GM19099 (cell line): Measurements from ENCODE around the gene PPP1R2.

Source experiments
- POLR2A ChIP-seq: IDR thresholded peaks from 3 replicates; pipeline ENCODE4 v1.6.1; 2011; ENCODE audit warnings: low read depth; ENCODE audit not compliant: insufficient read length; ENCODE audit errors: extremely low read depth

Gene PPP1R2

GRCh38 chr3:195571361-195571760 is 28.2 kb upstream of the PPP1R2 start:
- no peak for TF ChIP-seq POLR2A

GRCh38 chr3:195570912-195571311 is 27.8 kb upstream of the PPP1R2 start:
- no peak for TF ChIP-seq POLR2A

GRCh38 chr3:195570344-195570743 is 27.2 kb upstream of the PPP1R2 start:
- TF ChIP-seq POLR2A, result no peak

GRCh38 chr3:195568630-195569029 is 25.5 kb upstream of the PPP1R2 start:
- no peak for TF ChIP-seq POLR2A

GRCh38 chr3:195566797-195567196 is 23.7 kb upstream of the PPP1R2 start:
- no peak for TF ChIP-seq POLR2A

GRCh38 chr3:195565716-195566115 is 22.6 kb upstream of the PPP1R2 start:
- no peak for TF ChIP-seq POLR2A

DNA sequence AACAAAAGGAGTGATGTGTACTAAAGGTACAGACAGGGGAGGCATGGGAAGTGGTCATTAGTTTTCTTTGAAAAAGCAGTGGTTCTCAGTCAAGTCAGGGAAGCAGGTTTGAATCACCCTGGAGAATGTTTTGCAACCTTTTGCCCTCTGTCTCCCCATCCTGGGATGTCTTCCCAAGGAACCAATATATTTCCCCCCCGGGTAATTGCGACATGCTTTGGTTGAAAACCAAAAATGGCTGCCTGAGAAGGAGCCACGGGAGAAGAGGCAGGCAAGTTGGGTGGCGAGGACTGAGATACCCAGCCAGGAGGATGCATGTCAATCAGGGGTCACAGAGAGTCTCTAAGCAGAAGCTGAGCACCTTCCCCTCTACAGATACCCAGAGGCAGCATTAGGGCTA is 20.2 kb upstream of the PPP1R2 start:
- TF ChIP-seq POLR2A, result no peak

DNA sequence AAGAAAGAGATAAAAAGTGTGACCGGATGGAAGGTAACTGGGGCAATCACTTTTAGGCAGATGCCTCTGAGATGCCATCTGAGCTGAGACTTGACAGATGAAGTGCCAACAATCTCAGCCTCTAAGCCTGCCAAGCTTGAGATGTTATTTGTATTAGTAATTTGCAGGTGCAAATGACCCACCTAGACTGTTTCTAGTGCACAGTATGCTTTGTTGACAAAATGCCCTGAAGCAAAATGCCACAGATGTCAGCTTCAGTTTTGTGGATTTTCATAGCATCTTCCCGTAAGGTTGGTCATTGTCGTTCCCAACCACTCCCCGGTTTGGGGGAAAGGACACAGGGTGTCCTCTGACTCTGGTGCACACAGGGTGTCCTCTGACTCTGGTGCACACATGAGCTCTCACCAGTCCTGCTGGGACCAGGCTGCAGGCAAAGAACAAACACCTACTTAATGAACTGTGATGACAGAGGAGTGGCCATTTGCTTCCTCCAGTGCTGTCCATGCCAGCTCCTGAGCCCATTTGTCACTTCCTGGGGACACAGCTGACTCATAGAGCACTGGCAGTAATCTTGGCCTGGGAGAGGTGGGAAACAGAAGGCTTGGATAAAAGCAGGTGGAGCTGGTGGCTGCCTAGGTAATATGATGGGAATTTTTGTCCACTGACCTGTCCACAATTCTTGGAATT is 16.7 kb upstream of the PPP1R2 start:
- no peak for TF ChIP-seq POLR2A

- no peak for TF ChIP-seq POLR2A
Observed at GRCh38 chr3:195558602-195559001, 15.5 kb upstream of the PPP1R2 start.

DNA sequence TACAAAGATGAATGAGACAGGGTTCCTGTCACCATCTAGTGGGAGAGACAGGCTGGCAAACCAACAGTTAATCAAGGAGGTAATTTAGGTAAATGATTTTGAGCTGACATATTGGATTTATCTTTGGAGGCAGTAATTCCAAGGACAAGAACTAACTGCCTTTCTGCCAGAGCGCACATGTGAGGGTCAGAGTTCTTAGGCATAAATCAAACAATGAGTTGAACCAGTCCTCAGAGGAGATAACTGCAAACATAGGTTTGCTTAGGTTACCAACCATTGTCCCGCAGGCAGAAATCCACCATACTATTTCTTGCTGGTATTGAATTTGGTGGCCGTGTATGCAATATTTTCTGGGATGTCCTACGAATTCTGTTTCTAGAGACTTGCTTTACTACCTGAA is 14.2 kb upstream of the PPP1R2 start:
- no peak for TF ChIP-seq POLR2A

GRCh38 chr3:195556390-195556789 is 13.3 kb upstream of the PPP1R2 start:
- no peak for TF ChIP-seq POLR2A

DNA sequence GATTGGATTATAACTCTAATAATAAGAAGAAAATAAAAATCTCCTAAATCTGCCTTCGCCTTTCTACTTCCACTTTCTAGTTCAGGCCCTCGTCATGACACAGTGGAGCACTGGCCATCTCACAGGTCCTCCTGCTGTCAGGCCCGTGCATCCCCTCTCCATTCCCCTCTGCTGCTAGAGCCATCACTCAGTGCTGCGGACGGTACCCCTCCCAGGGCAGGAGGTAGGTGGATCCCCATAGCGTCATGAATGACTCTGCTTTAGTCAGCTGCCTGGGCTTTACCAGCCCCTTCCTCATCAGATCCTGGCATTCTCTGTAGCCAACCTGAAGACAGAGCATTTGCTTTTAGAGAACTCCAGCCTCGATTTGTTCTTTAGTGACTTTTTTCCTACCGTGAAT is 12.0 kb upstream of the PPP1R2 start:
- TF ChIP-seq POLR2A, result no peak

DNA sequence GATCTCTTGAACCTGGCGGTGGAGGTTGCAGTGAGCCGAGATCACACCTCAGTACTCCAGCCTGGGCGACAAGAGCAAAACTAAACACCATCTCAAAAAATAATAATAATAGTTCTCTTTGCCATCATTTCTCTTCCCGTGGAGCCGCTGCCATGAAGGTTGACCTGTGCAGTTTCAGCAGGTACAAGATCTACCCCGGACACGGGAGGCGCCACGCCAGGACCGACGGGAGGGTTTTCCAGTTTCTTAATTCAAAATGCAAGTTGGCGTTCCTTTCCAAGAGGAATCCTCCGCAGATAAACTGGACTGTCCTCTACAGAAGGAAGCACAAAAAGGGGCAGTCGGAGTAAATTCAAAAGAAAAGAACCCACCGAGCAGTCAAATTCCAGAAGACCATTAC is 11.3 kb upstream of the PPP1R2 start:
- no peak for TF ChIP-seq POLR2A

DNA sequence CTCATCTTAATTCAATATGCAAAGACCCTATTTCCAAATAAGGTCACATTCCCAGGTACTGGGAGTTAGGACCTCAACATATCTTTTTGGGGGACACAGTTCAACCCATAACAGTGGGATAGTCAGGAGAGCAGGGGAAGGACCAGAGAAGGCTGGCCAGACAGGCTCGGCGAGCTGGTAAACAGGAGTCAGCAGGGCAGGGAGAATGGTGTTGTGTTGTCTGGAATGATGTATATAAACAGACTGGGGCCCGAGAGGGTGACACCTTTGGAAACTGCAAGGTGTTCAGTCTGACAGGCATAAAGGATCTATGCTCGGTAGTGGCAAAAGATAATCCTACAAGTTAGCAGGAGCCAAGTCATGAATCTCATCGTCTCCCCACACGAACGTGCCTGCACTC is 10.1 kb upstream of the PPP1R2 start:
- no peak for TF ChIP-seq POLR2A

- no peak for TF ChIP-seq POLR2A
Observed at GRCh38 chr3:195551381-195551978, 8.4 kb upstream of the PPP1R2 start.

GRCh38 chr3:195550723-195551122 is 7.6 kb upstream of the PPP1R2 start:
- TF ChIP-seq POLR2A, result peak; percentile 37
